Chondrocyte (in vitro differentiated cells): ENCODE data around the gene STOML1. TPM values are rescaled to one million over a fixed set of nuclear protein-coding genes. Genes with fewer than 3 reads are reported as not detected.

Source experiments
- DNase-seq: peaks from one replicate; pipeline ENCODE4 v3.0.0; 2021; ENCODE audit warnings: mixed read lengths, low spot score
- H3K27ac Mint-ChIP-seq: one replicate; pipeline ENCODE4 v1.8.0; 2021; ENCODE audit warnings: mild to moderate bottlenecking, moderate library complexity, mixed read lengths; ENCODE audit not compliant: unreplicated experiment
- H3K27me3 Mint-ChIP-seq: 2 replicates; pipeline ENCODE4 v1.8.0; 2021; ENCODE audit warnings: low read depth, mixed read lengths
- H3K36me3 Mint-ChIP-seq: 2 replicates; pipeline ENCODE4 v1.8.0; 2021; ENCODE audit warnings: low read depth, mixed read lengths
- H3K4me1 Mint-ChIP-seq: 2 replicates; pipeline ENCODE4 v1.8.0; 2021; ENCODE audit warnings: low read depth, mild to moderate bottlenecking, mixed read lengths
- H3K4me3 Mint-ChIP-seq: one replicate; pipeline ENCODE4 v1.8.0; 2021; ENCODE audit warnings: mild to moderate bottlenecking, moderate library complexity, mixed read lengths; ENCODE audit not compliant: unreplicated experiment
- H3K9me3 Mint-ChIP-seq: 2 replicates; pipeline ENCODE4 v1.8.0; 2021; ENCODE audit warnings: low read depth, mixed read lengths
- CTCF ChIP-seq: fragments of 200-600 bp; sonication (generic); IDR thresholded peaks from 2 replicates; pipeline ENCODE4 v1.5.0; 2021; ENCODE audit warnings: antibody characterized with exemption, mild to moderate bottlenecking, moderate library complexity
- total RNA-seq: library from RNA; stranded (reverse); gene quantifications from 3 replicates; pipeline ENCODE4 v1.2.1, GENCODE V29; 2021

The STOML1 gene
- total RNA-seq, 1 donor from 2014 or later: 18.9 TPM

- no peak for TF ChIP-seq CTCF
- peak; percentile 76 for DNase-seq
- Mint-ChIP-seq H3K9me3 (no peaks in the 10 kb centered on the region), H3K4me3 (no peak overlapping the region), H3K27ac (no peak overlapping the region), H3K36me3 (peaks cover 20% of the 10 kb centered on the region), H3K4me1 (peaks cover 82% of the 10 kb centered on the region), H3K27me3 (no peaks in the 10 kb centered on the region)
These were observed 39.0 kb downstream of the STOML1 start for GRCh38 chr15:73952913-73953750.

GRCh38 chr15:73952171-73952912 lies 39.8 kb downstream of the STOML1 start:
- no peak overlapping the region for H3K4me3 Mint-ChIP-seq
- peaks cover 74% of the 10 kb centered on the region for H3K4me1 Mint-ChIP-seq
- H3K36me3 Mint-ChIP-seq: peaks cover 27% of the 10 kb centered on the region
- H3K27me3 Mint-ChIP-seq: no peaks in the 10 kb centered on the region
- peak; percentile 90 for DNase-seq
- TF ChIP-seq CTCF: no peak
- peak overlapping the region; percentile 99 for H3K27ac Mint-ChIP-seq
- H3K9me3 Mint-ChIP-seq: no peaks in the 10 kb centered on the region

- peak; percentile 43 for DNase-seq
- H3K4me3 Mint-ChIP-seq: peak overlapping the region; percentile 31
- peaks cover 30% of the 10 kb centered on the region for H3K36me3 Mint-ChIP-seq
- peaks cover 68% of the 10 kb centered on the region for H3K4me1 Mint-ChIP-seq
- H3K27ac Mint-ChIP-seq: peak overlapping the region; percentile 99
- H3K27me3 Mint-ChIP-seq: no peaks in the 10 kb centered on the region
- no peak for TF ChIP-seq CTCF
- no peaks in the 10 kb centered on the region for H3K9me3 Mint-ChIP-seq
These were observed 40.5 kb downstream of the STOML1 start for GRCh38 chr15:73951601-73952000.

GRCh38 chr15:73950831-73951561 lies 41.1 kb downstream of the STOML1 start:
- TF ChIP-seq CTCF: peak; percentile 88
- Mint-ChIP-seq H3K27ac (peak overlapping the region; percentile 99), H3K4me1 (peaks cover 64% of the 10 kb centered on the region), H3K4me3 (peak overlapping the region; percentile 31), H3K9me3 (no peaks in the 10 kb centered on the region), H3K27me3 (no peaks in the 10 kb centered on the region), H3K36me3 (peaks cover 34% of the 10 kb centered on the region)
- peak; percentile 96 for DNase-seq

GRCh38 chr15:73950479-73950830 lies 41.6 kb downstream of the STOML1 start:
- TF ChIP-seq CTCF: no peak
- Mint-ChIP-seq H3K27me3 (no peaks in the 10 kb centered on the region), H3K27ac (peak overlapping the region; percentile 99), H3K4me3 (no peak overlapping the region), H3K4me1 (peaks cover 59% of the 10 kb centered on the region), H3K36me3 (peaks cover 36% of the 10 kb centered on the region), H3K9me3 (no peaks in the 10 kb centered on the region)
- peak; percentile 51 for DNase-seq
